AG04450 (cell line): Measurements from ENCODE around the gene SHROOM2. TPM values are rescaled to one million over a fixed set of nuclear protein-coding genes. Genes with fewer than 3 reads are reported as not detected.

Experiments
- CTCF ChIA-PET: fragments of 300-600, 350-600 bp; formaldehyde crosslinking; extraction: SDS; loops from one replicate; lab custom pipeline; 2022; ENCODE audit warnings: antibody characterized with exemption, inconsistent platforms; lab: Charles Lee
- POLR2A ChIA-PET: fragments of 350-600 bp; formaldehyde crosslinking; extraction: SDS; loops from one replicate; lab custom pipeline; 2021; ENCODE audit warnings: antibody characterized with exemption, inconsistent platforms; lab: Yijun Ruan, JAX
- DNase-seq: peaks from one replicate; pipeline ENCODE4 v3.0.0-alpha.2; 2011; ENCODE audit warnings: low read depth, low spot score
- H3K27ac ChIP-seq: one replicate; pipeline ENCODE4 v1.5.1; 2012; ENCODE audit warnings: low read depth, low read length, control low read depth
- H3K27me3 ChIP-seq: one replicate; pipeline ENCODE4 v1.6.0; 2012; ENCODE audit warnings: low read length; ENCODE audit not compliant: control insufficient read depth, insufficient read depth
- H3K4me3 ChIP-seq: 2 replicates; pipeline ENCODE4 v1.5.1; 2011; ENCODE audit warnings: mild to moderate bottlenecking, low read depth, low read length, control low read depth
- H3K9me3 ChIP-seq: 2 replicates; pipeline ENCODE4 v1.5.1; 2012; ENCODE audit warnings: low read length; ENCODE audit not compliant: control insufficient read depth, insufficient read depth
- polyA plus RNA-seq: library from polyadenylated mRNA; depleted of rRNA; stranded (reverse); fragments of >200 nt; gene quantifications from 2 replicates; pipeline ENCODE4 v1.2.3, GENCODE V29; 2011
- TF ChIP-seq, protein P1 (sequence below): IDR thresholded peaks from 2 replicates; pipeline ENCODE4 v1.5.1; 2011; ENCODE audit warnings: low read depth, low read length, control low read depth, inconsistent platforms

The SHROOM2 gene
- polyA plus RNA-seq, 1 experiment: 9.9 TPM

DNA sequence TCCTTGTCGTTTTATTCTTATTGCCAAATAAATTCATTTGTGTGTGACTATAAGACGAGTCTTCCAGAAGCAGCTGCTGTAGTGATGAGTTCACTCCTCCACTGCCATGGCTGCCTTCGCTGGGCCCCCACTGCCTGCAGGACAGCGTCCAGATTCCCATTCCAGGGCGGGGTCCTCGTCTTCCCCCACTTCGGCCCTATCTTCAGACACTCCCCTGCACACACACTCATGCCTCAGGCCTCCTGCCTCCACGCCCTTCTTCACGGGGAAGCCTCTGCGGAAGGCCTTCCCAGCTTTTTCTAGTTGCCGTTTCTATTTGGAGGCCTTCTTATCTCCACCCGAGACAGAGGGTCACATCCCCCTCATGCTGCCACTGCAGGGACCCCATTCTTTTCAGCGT, 80.4 kb downstream of the SHROOM2 start:
- ChIA-PET POLR2A (interaction anchor here (0.6 kb wide), 1 partner anchor 79 kb away, joined by 3 read pairs; no protein-coding TSS in a partner anchor), CTCF (no interaction called here)
- H3K27ac ChIP-seq: no peak overlapping the region
- no peaks in the 10 kb centered on the region for H3K27me3 ChIP-seq
- H3K4me3 ChIP-seq: no peak overlapping the region
- peaks cover 6% of the 10 kb centered on the region; the same call in 1 of the 2 replicates for H3K9me3 ChIP-seq
- DNase-seq: no peak
- TF ChIP-seq, protein P1, sequence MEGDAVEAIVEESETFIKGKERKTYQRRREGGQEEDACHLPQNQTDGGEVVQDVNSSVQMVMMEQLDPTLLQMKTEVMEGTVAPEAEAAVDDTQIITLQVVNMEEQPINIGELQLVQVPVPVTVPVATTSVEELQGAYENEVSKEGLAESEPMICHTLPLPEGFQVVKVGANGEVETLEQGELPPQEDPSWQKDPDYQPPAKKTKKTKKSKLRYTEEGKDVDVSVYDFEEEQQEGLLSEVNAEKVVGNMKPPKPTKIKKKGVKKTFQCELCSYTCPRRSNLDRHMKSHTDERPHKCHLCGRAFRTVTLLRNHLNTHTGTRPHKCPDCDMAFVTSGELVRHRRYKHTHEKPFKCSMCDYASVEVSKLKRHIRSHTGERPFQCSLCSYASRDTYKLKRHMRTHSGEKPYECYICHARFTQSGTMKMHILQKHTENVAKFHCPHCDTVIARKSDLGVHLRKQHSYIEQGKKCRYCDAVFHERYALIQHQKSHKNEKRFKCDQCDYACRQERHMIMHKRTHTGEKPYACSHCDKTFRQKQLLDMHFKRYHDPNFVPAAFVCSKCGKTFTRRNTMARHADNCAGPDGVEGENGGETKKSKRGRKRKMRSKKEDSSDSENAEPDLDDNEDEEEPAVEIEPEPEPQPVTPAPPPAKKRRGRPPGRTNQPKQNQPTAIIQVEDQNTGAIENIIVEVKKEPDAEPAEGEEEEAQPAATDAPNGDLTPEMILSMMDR: no peak

DNA sequence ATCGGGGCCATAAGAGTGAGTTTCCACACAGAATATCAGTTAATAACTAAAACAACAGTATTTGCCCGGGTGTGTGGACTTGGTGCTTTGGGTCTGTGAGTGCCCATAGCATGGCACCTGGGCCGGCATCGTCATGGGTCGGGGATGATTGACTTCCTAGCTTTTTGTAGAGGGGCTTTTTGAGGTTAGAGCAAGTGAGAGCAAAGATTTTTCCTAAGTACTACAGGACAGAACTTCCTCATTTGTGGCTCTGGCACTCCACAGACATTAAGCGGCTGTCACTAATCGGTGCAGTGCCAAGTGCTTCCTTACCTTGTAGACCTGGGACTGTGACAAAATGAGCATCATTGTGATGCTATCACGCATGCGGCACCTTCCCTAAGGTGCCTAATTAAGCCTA, 81.0 kb downstream of the SHROOM2 start:
- H3K27ac ChIP-seq: no peak overlapping the region
- TF ChIP-seq, protein P1: no peak
- H3K27me3 ChIP-seq: no peaks in the 10 kb centered on the region
- DNase-seq: no peak
- no peak overlapping the region for H3K4me3 ChIP-seq
- CTCF ChIA-PET: no interaction called here
- POLR2A ChIA-PET: interaction anchor here (0.6 kb wide), 1 partner anchor 79 kb away, joined by 3 read pairs; no protein-coding TSS in a partner anchor
- H3K9me3 ChIP-seq: peaks cover 4% of the 10 kb centered on the region; the same call in 1 of the 2 replicates

DNA sequence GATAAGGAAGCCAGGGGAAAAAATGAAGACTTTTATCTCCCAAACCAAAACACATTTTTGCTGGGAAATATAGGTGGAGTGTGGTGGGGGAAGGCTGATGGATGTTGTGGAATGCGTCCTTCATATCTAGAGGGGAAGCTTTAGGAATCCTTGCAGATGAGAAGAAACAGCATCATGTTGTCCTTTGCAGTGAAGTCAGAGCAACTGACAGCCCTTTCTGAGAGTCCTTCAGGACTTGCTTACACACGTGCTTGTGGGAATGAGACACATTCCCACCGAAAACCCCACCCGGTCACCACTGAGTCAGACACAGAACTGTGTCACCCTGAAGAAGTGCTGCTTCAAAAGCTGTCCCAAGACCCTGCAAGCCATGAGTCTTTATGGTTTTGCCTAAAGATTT, 81.5 kb downstream of the SHROOM2 start:
- POLR2A ChIA-PET: no interaction called here
- Histone ChIP-seq H3K4me3 (no peak overlapping the region), H3K9me3 (no peaks in the 10 kb centered on the region), H3K27ac (no peak overlapping the region), H3K27me3 (no peaks in the 10 kb centered on the region)
- TF ChIP-seq, protein P1: no peak
- DNase-seq: no peak
- CTCF ChIA-PET: no interaction called here

DNA sequence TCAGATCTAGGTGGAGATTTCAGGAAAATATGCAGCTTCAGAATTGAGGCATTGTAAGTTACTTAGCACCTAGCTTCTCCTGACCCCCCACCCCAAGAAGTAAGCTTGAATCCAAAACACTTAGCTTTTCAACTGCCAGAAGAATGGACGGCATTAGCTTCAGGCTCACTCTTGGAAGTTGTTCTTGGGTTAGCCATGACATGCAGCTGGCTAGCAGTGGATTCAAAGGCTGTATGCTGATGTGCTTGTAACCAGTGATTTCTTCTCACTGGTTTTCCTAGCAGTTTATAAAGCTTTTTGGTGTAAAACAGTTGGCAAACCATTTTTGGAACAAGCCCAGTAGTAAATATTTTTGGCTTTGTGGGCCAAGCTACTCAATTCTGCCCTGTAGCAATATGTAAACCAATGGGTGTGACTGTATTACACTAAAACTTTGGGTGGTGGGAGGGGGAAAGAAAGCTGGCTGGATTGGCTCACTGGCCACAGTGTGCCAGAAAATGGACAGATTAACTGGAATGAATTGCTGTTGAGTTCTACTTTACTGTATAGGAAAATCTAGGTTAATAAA, 85.6 kb downstream of the SHROOM2 start:
- ChIA-PET CTCF (interaction anchor here (0.6 to 0.8 kb wide), 4 partner anchors 10 to 248 kb away, joined by 3 to 5 read pairs (median 4); no protein-coding TSS in a partner anchor), POLR2A (no interaction called here)
- TF ChIP-seq, protein P1: no peak
- H3K27me3 ChIP-seq: no peaks in the 10 kb centered on the region
- no peak overlapping the region for H3K4me3 ChIP-seq
- DNase-seq: no peak
- H3K9me3 ChIP-seq: no peaks in the 10 kb centered on the region
- H3K27ac ChIP-seq: no peak overlapping the region

DNA sequence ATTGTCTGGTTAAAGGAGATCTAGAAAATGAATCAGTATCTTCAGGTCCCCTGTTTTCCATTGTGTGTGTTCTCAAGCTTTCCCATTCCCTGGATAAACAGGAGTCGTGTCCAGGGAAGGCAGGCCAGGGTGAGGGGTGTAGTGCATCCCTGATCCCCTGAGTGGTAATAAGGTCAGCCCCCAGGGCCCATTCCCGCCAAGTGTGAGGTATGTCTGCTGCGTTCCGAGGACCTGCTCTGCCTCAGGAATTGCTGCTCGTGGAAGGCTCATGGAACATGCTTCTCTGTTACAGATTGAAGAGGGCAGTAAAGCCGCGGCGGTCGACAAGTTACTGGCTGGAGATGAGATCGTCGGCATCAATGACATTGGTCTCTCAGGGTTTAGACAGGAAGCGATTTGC, 87.1 kb downstream of the SHROOM2 start:
- ChIA-PET CTCF (interaction anchor here (0.6 to 1.5 kb wide), 2 partner anchors 247 to 784 kb away, joined by 3 to 5 read pairs; no protein-coding TSS in a partner anchor), POLR2A (no interaction called here)
- Histone ChIP-seq H3K9me3 (no peaks in the 10 kb centered on the region), H3K27ac (no peak overlapping the region), H3K27me3 (no peaks in the 10 kb centered on the region), H3K4me3 (no peak overlapping the region)
- DNase-seq: no peak
- TF ChIP-seq, protein P1: no peak
